ENCODE results near the gene GMDS. TPM values are rescaled to one million over a fixed set of nuclear protein-coding genes. Genes with fewer than 3 reads are reported as not detected.

The GMDS gene
- 3.0 and 13.8 TPM in 2 replicates for total RNA-seq (2014; rRNA removed; shearing (Covaris generic))
- polyA plus RNA-seq (2016; fragmentation: Nextera tagmentation; extraction: Ambion mirVana) = 12.6 and 14.1 TPM in 2 replicates

DNA sequence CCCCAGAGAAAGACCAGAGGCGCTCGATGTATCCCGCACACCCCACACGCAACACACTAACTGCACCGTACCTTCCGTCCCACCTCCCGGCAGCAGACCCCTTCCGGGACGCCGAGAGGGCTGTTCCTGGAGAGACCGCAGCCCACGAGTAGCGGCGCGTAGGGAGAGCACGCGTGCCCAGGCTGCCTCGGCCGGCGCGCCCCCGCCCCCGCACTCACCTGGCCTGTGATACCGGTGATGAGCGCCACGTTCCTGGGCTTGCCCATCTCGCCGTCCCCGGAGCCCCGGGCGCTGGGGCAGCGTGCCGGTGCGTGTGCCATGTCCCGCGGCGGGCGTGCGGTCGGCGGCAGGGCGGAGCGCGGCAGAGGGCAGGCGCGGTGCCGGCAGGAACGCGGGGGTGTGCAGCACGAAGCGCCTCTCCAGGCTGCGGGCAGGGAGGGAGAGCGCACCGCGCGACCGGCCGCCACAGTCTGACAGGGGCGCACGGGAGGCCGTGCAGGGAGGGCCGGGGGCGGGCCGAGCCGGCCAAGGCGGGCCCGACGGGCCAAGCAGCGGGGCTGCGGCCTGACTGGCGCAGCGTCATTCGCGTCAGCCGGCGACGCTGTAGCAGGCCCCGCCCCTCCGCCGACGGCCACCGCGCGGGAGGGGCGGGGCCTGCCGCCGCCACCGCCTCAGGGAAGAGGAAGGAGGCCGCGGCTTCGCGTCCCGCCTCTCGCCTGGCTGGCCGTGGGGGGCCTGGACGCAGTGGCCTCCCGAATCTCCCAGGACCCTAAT is at the start of gene GMDS:
Gene GMDS (minus strand): TSS at position 503 of the 774 bp plus-strand sequence.
- in situ Hi-C loops (cut with MboI) = no loop called here
- TF ChIP-seq EZH2 (IDR thresholded peaks at IDR 0.05; ENCODE audit: insufficient read depth, poor library complexity, severe bottlenecking) (no peak), EZH2phosphoT487 (IDR thresholded peaks at IDR 0.05; ENCODE audit: insufficient read depth, low read depth) (no peak)

GRCh38 chr6:2285510-2285909 is 40.1 kb upstream of the GMDS start:
- Histone ChIP-seq H3K4me1 (ENCODE audit: insufficient read depth) (no peaks in the 10 kb centered on the region), H3K36me3 (ENCODE audit: low read depth) (no peaks in the 10 kb centered on the region), H3K27me3 (replicated peaks; ENCODE audit: insufficient read depth) (no peaks in the 10 kb centered on the region), H4K20me1 (ENCODE audit: insufficient read depth) (no peaks in the 10 kb centered on the region), H3K4me2 (ENCODE audit: unreplicated experiment) (no peak overlapping the region), H3K79me2 (ENCODE audit: insufficient read depth) (no peaks in the 10 kb centered on the region), H3K4me3 (no peak overlapping the region), H2AFZ (no peak overlapping the region), H3K9me2 (ENCODE audit: insufficient read depth) (no peaks in the 10 kb centered on the region), H3K9me3 (ENCODE audit: low read depth) (no peaks in the 10 kb centered on the region), H3K27ac (no peak overlapping the region), H3K9ac (no peak overlapping the region), H3F3A (ENCODE audit: insufficient read depth) (no peaks in the 10 kb centered on the region)
- in situ Hi-C loops (cut with MboI) = no loop called here
- TF ChIP-seq EZH2 (IDR thresholded peaks at IDR 0.05; ENCODE audit: insufficient read depth, poor library complexity, severe bottlenecking) (no peak), EZH2phosphoT487 (IDR thresholded peaks at IDR 0.05; ENCODE audit: insufficient read depth, low read depth) (no peak)
- 82 to 90% methylated on average over 1 of the region's 1 CpG for WGBS, 2 experiments (ENCODE audit: low coverage in 1 of 2, low lambda C conversion rate in 2 of 2, missing lambda C conversion rate in 2 of 2)
- DNase-seq = no peak

More for the DNA sequence above, at the start of gene GMDS:
- no peaks in the 10 kb centered on the region for H3K36me3 ChIP-seq (ENCODE audit: low read depth)
- 1% methylated on average over 72 of the region's 97 CpGs for WGBS, 2 experiments (ENCODE audit: low coverage in 1 of 2, low lambda C conversion rate in 2 of 2, missing lambda C conversion rate in 2 of 2)
- peak within 1 kb of the TSS; percentile 56 for H3K27ac ChIP-seq
- H4K20me1 ChIP-seq (ENCODE audit: insufficient read depth) = no peaks in the 10 kb centered on the region
- H3F3A ChIP-seq (ENCODE audit: insufficient read depth) = no peaks in the 10 kb centered on the region
- H3K9me3 ChIP-seq (ENCODE audit: low read depth) = no peaks in the 10 kb centered on the region
- peak within 1 kb of the TSS; percentile 99 for H2AFZ ChIP-seq
- peak within 1 kb of the TSS; percentile 92 for H3K4me2 ChIP-seq (ENCODE audit: unreplicated experiment)
- H3K79me2 ChIP-seq (ENCODE audit: insufficient read depth) = no peaks in the 10 kb centered on the region
- H3K9ac ChIP-seq = peak within 1 kb of the TSS; percentile 95
- peak; percentile 95 for DNase-seq
- no peaks in the 10 kb centered on the region for H3K4me1 ChIP-seq (ENCODE audit: insufficient read depth)
- no peaks in the 10 kb centered on the region for H3K9me2 ChIP-seq (ENCODE audit: insufficient read depth)
- peak within 1 kb of the TSS; percentile 99 for H3K4me3 ChIP-seq
- H3K27me3 ChIP-seq (replicated peaks; ENCODE audit: insufficient read depth) = no peaks in the 10 kb centered on the region

- Histone ChIP-seq H3K79me2 (ENCODE audit: insufficient read depth) (no peaks in the 10 kb centered on the region), H4K20me1 (ENCODE audit: insufficient read depth) (no peaks in the 10 kb centered on the region), H3F3A (ENCODE audit: insufficient read depth) (peaks cover 13% of the 10 kb centered on the region; the same call in 1 of the 2 replicates), H3K4me2 (ENCODE audit: unreplicated experiment) (no peak overlapping the region), H3K36me3 (ENCODE audit: low read depth) (no peaks in the 10 kb centered on the region), H3K9me2 (ENCODE audit: insufficient read depth) (no peaks in the 10 kb centered on the region), H2AFZ (no peak overlapping the region), H3K4me1 (ENCODE audit: insufficient read depth) (peaks cover 16% of the 10 kb centered on the region), H3K27me3 (replicated peaks; ENCODE audit: insufficient read depth) (no peaks in the 10 kb centered on the region), H3K9ac (no peak overlapping the region), H3K9me3 (ENCODE audit: low read depth) (no peaks in the 10 kb centered on the region), H3K27ac (no peak overlapping the region), H3K4me3 (0 out of 2 replicates have a peak overlapping the region, but pooled peaks have one; percentile 4)
- 82 to 95% methylated on average over 2 of the region's 2 CpGs for WGBS, 2 experiments (ENCODE audit: low coverage in 1 of 2, low lambda C conversion rate in 2 of 2, missing lambda C conversion rate in 2 of 2)
- DNase-seq = no peak
- no peak for TF ChIP-seq EZH2phosphoT487 (IDR thresholded peaks at IDR 0.05; ENCODE audit: insufficient read depth, low read depth)
- TF ChIP-seq EZH2 (IDR thresholded peaks at IDR 0.05; ENCODE audit: insufficient read depth, poor library complexity, severe bottlenecking) = no peak
- in situ Hi-C loops (cut with MboI) = no loop called here
Measured at GRCh38 chr6:2275892-2276242, 30.5 kb upstream of the GMDS start.

GRCh38 chr6:2274981-2275891 is 29.8 kb upstream of the GMDS start:
- Histone ChIP-seq H3K27me3 (replicated peaks; ENCODE audit: insufficient read depth) (no peaks in the 10 kb centered on the region), H3F3A (ENCODE audit: insufficient read depth) (peaks cover 13% of the 10 kb centered on the region; the same call in 1 of the 2 replicates), H2AFZ (peak overlapping the region; percentile 47; the same call in 1 of the 2 replicates), H3K9ac (no peak overlapping the region), H3K4me1 (ENCODE audit: insufficient read depth) (peaks cover 16% of the 10 kb centered on the region), H3K27ac (peak overlapping the region; percentile 20; the same call in 1 of the 2 replicates), H3K9me3 (ENCODE audit: low read depth) (no peaks in the 10 kb centered on the region), H3K4me2 (ENCODE audit: unreplicated experiment) (peak overlapping the region; percentile 49), H4K20me1 (ENCODE audit: insufficient read depth) (no peaks in the 10 kb centered on the region), H3K9me2 (ENCODE audit: insufficient read depth) (no peaks in the 10 kb centered on the region), H3K4me3 (0 out of 2 replicates have a peak overlapping the region, but pooled peaks have one; percentile 4), H3K79me2 (ENCODE audit: insufficient read depth) (no peaks in the 10 kb centered on the region), H3K36me3 (ENCODE audit: low read depth) (no peaks in the 10 kb centered on the region)
- in situ Hi-C loops (cut with MboI) = no loop called here
- DNase-seq = peak; percentile 49
- 72 to 74% methylated on average over 8 of the region's 8 CpGs for WGBS, 2 experiments (ENCODE audit: low coverage in 1 of 2, low lambda C conversion rate in 2 of 2, missing lambda C conversion rate in 2 of 2)
- TF ChIP-seq EZH2phosphoT487 (IDR thresholded peaks at IDR 0.05; ENCODE audit: insufficient read depth, low read depth) (no peak), EZH2 (IDR thresholded peaks at IDR 0.05; ENCODE audit: insufficient read depth, poor library complexity, severe bottlenecking) (no peak)
